ENCODE data around the gene SLITRK4. TPM values are rescaled to one million over a fixed set of nuclear protein-coding genes. Genes with fewer than 3 reads are reported as not detected.

Gene SLITRK4, protein sequence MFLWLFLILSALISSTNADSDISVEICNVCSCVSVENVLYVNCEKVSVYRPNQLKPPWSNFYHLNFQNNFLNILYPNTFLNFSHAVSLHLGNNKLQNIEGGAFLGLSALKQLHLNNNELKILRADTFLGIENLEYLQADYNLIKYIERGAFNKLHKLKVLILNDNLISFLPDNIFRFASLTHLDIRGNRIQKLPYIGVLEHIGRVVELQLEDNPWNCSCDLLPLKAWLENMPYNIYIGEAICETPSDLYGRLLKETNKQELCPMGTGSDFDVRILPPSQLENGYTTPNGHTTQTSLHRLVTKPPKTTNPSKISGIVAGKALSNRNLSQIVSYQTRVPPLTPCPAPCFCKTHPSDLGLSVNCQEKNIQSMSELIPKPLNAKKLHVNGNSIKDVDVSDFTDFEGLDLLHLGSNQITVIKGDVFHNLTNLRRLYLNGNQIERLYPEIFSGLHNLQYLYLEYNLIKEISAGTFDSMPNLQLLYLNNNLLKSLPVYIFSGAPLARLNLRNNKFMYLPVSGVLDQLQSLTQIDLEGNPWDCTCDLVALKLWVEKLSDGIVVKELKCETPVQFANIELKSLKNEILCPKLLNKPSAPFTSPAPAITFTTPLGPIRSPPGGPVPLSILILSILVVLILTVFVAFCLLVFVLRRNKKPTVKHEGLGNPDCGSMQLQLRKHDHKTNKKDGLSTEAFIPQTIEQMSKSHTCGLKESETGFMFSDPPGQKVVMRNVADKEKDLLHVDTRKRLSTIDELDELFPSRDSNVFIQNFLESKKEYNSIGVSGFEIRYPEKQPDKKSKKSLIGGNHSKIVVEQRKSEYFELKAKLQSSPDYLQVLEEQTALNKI
- 1 to 10 TPM; 1.3 to 6.9 (median 2.4) TPM for total RNA-seq

DNA sequence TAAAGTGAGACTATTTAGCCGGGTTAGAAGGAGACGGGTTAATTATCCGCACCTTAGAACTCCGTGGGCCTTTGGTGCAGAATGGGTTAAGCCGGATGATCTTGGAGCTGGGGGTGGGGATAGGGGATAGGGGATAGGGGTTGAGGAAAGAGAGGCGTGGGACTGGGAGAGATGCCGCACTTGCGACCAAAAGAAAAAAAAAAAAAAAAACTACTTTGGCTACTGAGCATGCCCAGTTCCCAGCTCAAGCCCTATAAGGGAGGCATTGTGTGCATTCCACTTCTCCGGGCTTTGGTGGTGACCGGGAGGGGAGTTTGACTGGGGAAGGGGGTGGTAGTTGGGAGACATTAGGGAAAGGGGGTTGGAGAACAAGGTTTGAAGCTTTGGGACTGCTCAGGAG lies at the start of gene SLITRK4:
Gene SLITRK4 (minus strand): TSS at position 187 of the 400 bp plus-strand sequence. CDS start 4,993 bp downstream, outside the sequence.
- peak within 1 kb of the TSS in 3 of 4 donors; percentile 13 to 54 (median 28) for H3K4me3 ChIP-seq
- DNase-seq (ENCODE audit: low spot score in 2 of 2) = no peak
- WGBS, 2 donors = 0 to 49% methylated on average over 10 of the region's 10 CpGs
- no peak within 1 kb of the TSS for H3K27ac ChIP-seq
- H3K27me3 ChIP-seq = peaks cover 0 to 15% of the 10 kb centered on the region in 2 donors
- peaks cover 0 to 14% (median 0%) of the 10 kb centered on the region in 4 donors for H3K4me1 ChIP-seq
- TF ChIP-seq, protein P1, sequence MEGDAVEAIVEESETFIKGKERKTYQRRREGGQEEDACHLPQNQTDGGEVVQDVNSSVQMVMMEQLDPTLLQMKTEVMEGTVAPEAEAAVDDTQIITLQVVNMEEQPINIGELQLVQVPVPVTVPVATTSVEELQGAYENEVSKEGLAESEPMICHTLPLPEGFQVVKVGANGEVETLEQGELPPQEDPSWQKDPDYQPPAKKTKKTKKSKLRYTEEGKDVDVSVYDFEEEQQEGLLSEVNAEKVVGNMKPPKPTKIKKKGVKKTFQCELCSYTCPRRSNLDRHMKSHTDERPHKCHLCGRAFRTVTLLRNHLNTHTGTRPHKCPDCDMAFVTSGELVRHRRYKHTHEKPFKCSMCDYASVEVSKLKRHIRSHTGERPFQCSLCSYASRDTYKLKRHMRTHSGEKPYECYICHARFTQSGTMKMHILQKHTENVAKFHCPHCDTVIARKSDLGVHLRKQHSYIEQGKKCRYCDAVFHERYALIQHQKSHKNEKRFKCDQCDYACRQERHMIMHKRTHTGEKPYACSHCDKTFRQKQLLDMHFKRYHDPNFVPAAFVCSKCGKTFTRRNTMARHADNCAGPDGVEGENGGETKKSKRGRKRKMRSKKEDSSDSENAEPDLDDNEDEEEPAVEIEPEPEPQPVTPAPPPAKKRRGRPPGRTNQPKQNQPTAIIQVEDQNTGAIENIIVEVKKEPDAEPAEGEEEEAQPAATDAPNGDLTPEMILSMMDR (IDR thresholded peaks at IDR 0.05) = no peak
- no peak for TF ChIP-seq EP300 (IDR thresholded peaks at IDR 0.05)
- TF ChIP-seq POLR2A (IDR thresholded peaks at IDR 0.05) = no peak
- H3K9me3 ChIP-seq = no peaks in the 10 kb centered on the region
- no peaks in the 10 kb centered on the region for H3K36me3 ChIP-seq

DNA sequence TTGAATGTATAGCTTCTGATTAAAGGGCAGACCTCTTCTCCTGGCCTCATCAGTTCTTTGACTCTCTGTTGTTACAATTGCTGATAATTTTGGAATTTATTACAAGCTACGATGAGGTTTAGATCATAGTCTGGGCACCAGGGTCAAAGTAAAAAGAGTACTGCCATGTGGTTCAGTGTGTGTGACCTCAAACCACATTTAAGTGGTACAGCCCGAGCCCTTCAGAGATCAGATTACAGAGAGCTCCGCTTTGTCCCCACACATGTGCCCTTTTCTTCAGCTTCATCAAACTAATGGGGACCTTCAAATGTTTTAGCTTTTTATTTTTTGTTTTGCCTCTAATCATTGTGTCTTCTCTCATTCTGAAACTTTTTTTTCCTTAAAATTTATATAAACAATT lies 47.6 kb upstream of the SLITRK4 start:
- no peaks in the 10 kb centered on the region for H3K36me3 ChIP-seq
- no peaks in the 10 kb centered on the region for H3K4me1 ChIP-seq
- WGBS, 2 donors = 46 to 56% methylated on average over 3 of the region's 3 CpGs
- H3K4me3 ChIP-seq = no peak overlapping the region
- H3K9me3 ChIP-seq = no peaks in the 10 kb centered on the region
- TF ChIP-seq EP300 (IDR thresholded peaks at IDR 0.05) = no peak
- TF ChIP-seq, protein P1 (IDR thresholded peaks at IDR 0.05) = no peak
- TF ChIP-seq POLR2A (IDR thresholded peaks at IDR 0.05) = no peak
- DNase-seq (ENCODE audit: low spot score in 2 of 2) = no peak
- no peak overlapping the region for H3K27ac ChIP-seq
- H3K27me3 ChIP-seq = no peaks in the 10 kb centered on the region

DNA sequence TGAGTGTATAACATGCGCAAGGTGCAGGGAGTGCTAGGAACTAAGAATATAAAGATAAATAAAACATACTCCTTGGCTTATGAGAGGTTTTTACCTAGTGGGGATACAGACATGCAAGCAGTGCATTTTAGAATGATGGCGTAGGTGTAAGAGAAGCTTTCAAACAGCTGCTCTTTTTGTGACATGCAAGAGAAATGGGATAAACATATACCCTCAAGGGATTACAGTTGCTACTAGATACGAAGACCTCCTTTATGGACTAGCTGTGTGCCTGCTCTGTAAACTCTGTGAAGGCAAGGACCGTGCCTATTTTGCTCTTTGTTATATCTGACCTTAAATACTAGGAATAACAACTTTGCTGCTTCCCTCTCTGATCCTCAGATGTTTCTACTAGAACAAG lies 39.0 kb upstream of the SLITRK4 start:
- WGBS, 2 donors = 66 to 69% methylated on average over 4 of the region's 4 CpGs
- Histone ChIP-seq H3K27me3 (peaks cover 0 to 3% of the 10 kb centered on the region in 2 donors), H3K9me3 (no peaks in the 10 kb centered on the region), H3K4me1 (no peaks in the 10 kb centered on the region), H3K27ac (no peak overlapping the region), H3K4me3 (no peak overlapping the region), H3K36me3 (no peaks in the 10 kb centered on the region)
- no peak for TF ChIP-seq POLR2A (IDR thresholded peaks at IDR 0.05)
- DNase-seq (ENCODE audit: low spot score in 2 of 2) = no peak

DNA sequence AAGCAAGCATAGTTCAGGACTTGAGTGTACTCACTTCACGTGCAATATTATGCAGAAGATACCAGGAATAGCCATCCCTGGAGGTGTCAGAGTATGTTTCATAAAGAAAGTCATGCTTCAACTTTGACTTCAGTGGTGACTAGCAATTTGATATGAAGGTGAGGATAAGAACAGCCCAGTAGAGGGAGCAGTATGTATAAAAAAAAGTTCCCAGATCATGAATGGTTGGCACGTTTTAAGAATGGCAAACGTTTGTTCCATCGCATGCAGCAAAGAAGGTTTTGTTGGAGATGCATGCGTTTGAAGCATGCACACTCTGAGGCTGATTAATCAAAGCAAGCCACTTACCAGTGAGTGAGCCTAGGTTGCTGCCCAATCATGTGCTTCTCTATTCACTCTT lies 33.5 kb upstream of the SLITRK4 start:
- WGBS, 2 donors = 7 to 9% methylated on average over 5 of the region's 5 CpGs

DNA sequence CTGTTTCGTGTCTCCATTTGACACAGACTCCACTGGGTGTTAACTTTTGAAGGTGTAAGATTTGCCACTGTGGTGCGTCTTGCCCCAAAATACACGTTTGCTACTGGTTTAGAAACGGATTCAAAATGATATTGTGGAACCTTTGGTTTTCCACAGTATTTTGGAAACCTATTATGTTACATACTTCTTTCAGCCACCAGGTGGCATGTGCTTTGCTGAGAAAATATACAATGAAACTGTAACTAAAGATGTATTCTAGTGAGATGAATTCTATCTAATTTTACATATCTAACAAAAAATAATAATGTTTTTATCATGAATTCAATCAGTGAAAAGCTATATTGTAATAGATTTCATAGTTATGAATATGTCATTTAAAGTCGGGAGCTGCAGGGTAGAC lies 28.4 kb upstream of the SLITRK4 start:
- Histone ChIP-seq H3K4me1 (no peaks in the 10 kb centered on the region), H3K4me3 (no peak overlapping the region), H3K36me3 (no peaks in the 10 kb centered on the region), H3K27ac (no peak overlapping the region), H3K9me3 (no peaks in the 10 kb centered on the region), H3K27me3 (no peaks in the 10 kb centered on the region)
- TF ChIP-seq EP300 (IDR thresholded peaks at IDR 0.05) (no peak), POLR2A (IDR thresholded peaks at IDR 0.05) (no peak)
- TF ChIP-seq, protein P1 (IDR thresholded peaks at IDR 0.05) = peak; percentile 23 to 55 (median 32)
- no peak for DNase-seq (ENCODE audit: low spot score in 2 of 2)
- 33 to 36% methylated on average over 5 of the region's 5 CpGs for WGBS, 2 donors

More for the DNA sequence above, 33.5 kb upstream of the SLITRK4 start:
- no peaks in the 10 kb centered on the region for H3K9me3 ChIP-seq
- no peak overlapping the region for H3K27ac ChIP-seq
- H3K4me3 ChIP-seq = no peak overlapping the region
- no peaks in the 10 kb centered on the region for H3K36me3 ChIP-seq
- no peaks in the 10 kb centered on the region for H3K4me1 ChIP-seq
- TF ChIP-seq, protein P1 (IDR thresholded peaks at IDR 0.05) = no peak
- no peak for TF ChIP-seq EP300 (IDR thresholded peaks at IDR 0.05)
- no peak for TF ChIP-seq POLR2A (IDR thresholded peaks at IDR 0.05)
- DNase-seq (ENCODE audit: low spot score in 2 of 2) = no peak
- peaks cover 0 to 3% of the 10 kb centered on the region in 2 donors for H3K27me3 ChIP-seq
